PC-9 (cell line): ENCODE results near the gene MALRD1. TPM values are rescaled to one million over a fixed set of nuclear protein-coding genes. Genes with fewer than 3 reads are reported as not detected.

Experiments
- BruUV-seq: library from RNA; stranded (reverse); fragments of 400-500 nt; replicated peaks from 2 replicates; lab custom pipeline; 2021; lab: Mats Ljungman, UMichigan
- CTCF ChIA-PET: fragments of 300-600 bp; sonication (Branson Sonifier 250); formaldehyde crosslinking; loops from one replicate; lab custom pipeline; 2022; ENCODE audit warnings: antibody characterized with exemption; lab: Charles Lee
- POLR2A ChIA-PET: fragments of 300-600 bp; sonication (Branson Sonifier 250); formaldehyde crosslinking; loops from one replicate; lab custom pipeline; 2022; ENCODE audit warnings: antibody characterized with exemption; ENCODE audit not compliant: unreplicated experiment; lab: Charles Lee
- DNase-seq, 2 experiments: peaks; one replicate each; pipeline versions ENCODE4 v3.0.0 to v3.0.0-alpha.2; 2015 to 2022; ENCODE audit warnings: mixed read lengths in 1 of 2
- H2AFZ ChIP-seq: fragments of 200-600 bp; sonication (generic); 2 replicates; pipeline ENCODE4 v1.8.1; 2017; ENCODE audit warnings: antibody characterized with exemption
- H3F3A ChIP-seq: fragments of 200-600 bp; sonication (generic); 2 replicates; pipeline ENCODE4 v1.8.1; 2017; ENCODE audit warnings: antibody characterized with exemption, mild to moderate bottlenecking, low read depth; ENCODE audit not compliant: insufficient read depth
- H3K27ac ChIP-seq: fragments of 200-600 bp; sonication (generic); 2 replicates; pipeline ENCODE4 v1.6.1; 2016; ENCODE audit warnings: mixed run types
- H3K27me3 ChIP-seq: fragments of 200-600 bp; sonication (generic); 2 replicates; pipeline ENCODE4 v1.6.1; 2016; ENCODE audit warnings: low read depth, mixed run types; ENCODE audit not compliant: insufficient read depth
- H3K36me3 ChIP-seq: fragments of 200-600 bp; sonication (generic); 2 replicates; pipeline ENCODE4 v1.6.1; 2016; ENCODE audit warnings: low read depth, mixed run types
- H3K4me1 ChIP-seq: fragments of 200-600 bp; sonication (generic); replicated peaks from 2 replicates; pipeline ENCODE4 v1.6.1; 2016; ENCODE audit warnings: mixed run types; ENCODE audit not compliant: insufficient read depth
- H3K4me2 ChIP-seq: fragments of 200-600 bp; sonication (generic); 2 replicates; pipeline ENCODE4 v1.6.1; 2017; ENCODE audit warnings: mixed run types
- H3K4me3 ChIP-seq: fragments of 200-600 bp; sonication (generic); 2 replicates; pipeline ENCODE4 v1.6.1; 2016; ENCODE audit warnings: mixed run types
- H3K79me2 ChIP-seq: fragments of 200-600 bp; sonication (generic); 2 replicates; pipeline ENCODE4 v1.6.1; 2017; ENCODE audit warnings: low read depth, mixed run types
- H3K9me2 ChIP-seq: fragments of 200-600 bp; sonication (generic); 2 replicates; pipeline ENCODE4 v1.8.1; 2017; ENCODE audit warnings: mild to moderate bottlenecking; ENCODE audit not compliant: insufficient read depth
- H3K9me3 ChIP-seq: fragments of 200-600 bp; sonication (generic); 2 replicates; pipeline ENCODE4 v1.8.1; 2016; ENCODE audit warnings: low read depth; ENCODE audit not compliant: insufficient read depth
- H4K20me1 ChIP-seq: fragments of 200-600 bp; sonication (generic); 2 replicates; pipeline ENCODE4 v1.8.1; 2017; ENCODE audit not compliant: insufficient read depth
- CTCF ChIP-seq: fragments of 200-600 bp; sonication (generic); conservative IDR thresholded peaks from 2 replicates; pipeline ENCODE4 v1.6.1; 2017; ENCODE audit warnings: mixed run types, antibody characterized with exemption, mild to moderate bottlenecking, moderate library complexity
- EZH2 ChIP-seq: fragments of 200-600 bp; sonication (generic); IDR thresholded peaks from 2 replicates; pipeline ENCODE4 v1.8.0; 2017; ENCODE audit warnings: antibody characterized with exemption, low read depth
- intact Hi-C: fragments of 100-400 bp; cut with micrococcal nuclease; formaldehyde crosslinking; loops from one replicate; pipeline ENCODE4 v1.10.0; 2022; ENCODE audit not compliant: unreplicated experiment
- total RNA-seq: library from RNA; stranded (reverse); gene quantifications from 2 replicates; pipeline ENCODE4 v1.2.3, GENCODE V29; 2021

MALRD1 gene
- total RNA-seq, 1 experiment from 2014 or later: not detected

- no peaks in the 10 kb centered on the region for H3K9me3 ChIP-seq
- H3K9me2 ChIP-seq: no peaks in the 10 kb centered on the region
- TF ChIP-seq EZH2: no peak
- TF ChIP-seq CTCF: no peak
- no peaks in the 10 kb centered on the region for H3F3A ChIP-seq
- DNase-seq: no peak
- CTCF ChIA-PET: no interaction called here
- no TSS peak for BruUV-seq
- no peaks in the 10 kb centered on the region for H4K20me1 ChIP-seq
- H3K36me3 ChIP-seq: no peaks in the 10 kb centered on the region
- no peaks in the 10 kb centered on the region for H3K4me1 ChIP-seq
- intact Hi-C loops: no loop called here
- no peak overlapping the region for H3K4me3 ChIP-seq
- no peak overlapping the region for H3K27ac ChIP-seq
- H3K79me2 ChIP-seq: no peaks in the 10 kb centered on the region
- no peak overlapping the region for H2AFZ ChIP-seq
- POLR2A ChIA-PET: no interaction called here
- H3K27me3 ChIP-seq: no peaks in the 10 kb centered on the region
- H3K4me2 ChIP-seq: no peak overlapping the region
These were observed 27.4 kb upstream of the MALRD1 start for GRCh38 chr10:19021162-19021561.

- no peak overlapping the region for H3K27ac ChIP-seq
- no peaks in the 10 kb centered on the region for H3K4me1 ChIP-seq
- H3K36me3 ChIP-seq: no peaks in the 10 kb centered on the region
- H3K27me3 ChIP-seq: no peaks in the 10 kb centered on the region
- POLR2A ChIA-PET: no interaction called here
- H4K20me1 ChIP-seq: no peaks in the 10 kb centered on the region
- BruUV-seq: no TSS peak
- no peak overlapping the region for H3K4me2 ChIP-seq
- TF ChIP-seq EZH2: no peak
- no peak for TF ChIP-seq CTCF
- no peak for DNase-seq
- no peaks in the 10 kb centered on the region for H3K9me3 ChIP-seq
- H3K79me2 ChIP-seq: no peaks in the 10 kb centered on the region
- H2AFZ ChIP-seq: no peak overlapping the region
- no peak overlapping the region for H3K4me3 ChIP-seq
- CTCF ChIA-PET: no interaction called here
- intact Hi-C loops: no loop called here
- H3K9me2 ChIP-seq: no peaks in the 10 kb centered on the region
- no peaks in the 10 kb centered on the region for H3F3A ChIP-seq
These were observed 24.0 kb upstream of the MALRD1 start for GRCh38 chr10:19024611-19025010.

- H3K9me2 ChIP-seq: no peaks in the 10 kb centered on the region
- H3K9me3 ChIP-seq: no peaks in the 10 kb centered on the region
- H3K36me3 ChIP-seq: no peaks in the 10 kb centered on the region
- CTCF ChIA-PET: no interaction called here
- POLR2A ChIA-PET: no interaction called here
- H3K4me2 ChIP-seq: no peak overlapping the region
- no peak overlapping the region for H2AFZ ChIP-seq
- H3K79me2 ChIP-seq: no peaks in the 10 kb centered on the region
- H3K27me3 ChIP-seq: no peaks in the 10 kb centered on the region
- no peak overlapping the region for H3K4me3 ChIP-seq
- no peak for DNase-seq
- H3F3A ChIP-seq: no peaks in the 10 kb centered on the region
- no peaks in the 10 kb centered on the region for H3K4me1 ChIP-seq
- no peaks in the 10 kb centered on the region for H4K20me1 ChIP-seq
- TF ChIP-seq CTCF: no peak
- TF ChIP-seq EZH2: no peak
- intact Hi-C loops: no loop called here
- BruUV-seq: no TSS peak
- no peak overlapping the region for H3K27ac ChIP-seq
These were observed 16.8 kb upstream of the MALRD1 start for GRCh38 chr10:19031763-19032162.
